HL-60 (cell line): ENCODE results near the gene KATNAL2.

ENCODE experiments used
- CTCF ChIP-seq: IDR thresholded peaks from one replicate; pipeline ENCODE4 v1.5.1; 2011; ENCODE audit warnings: low read length, control low read depth, inconsistent platforms; ENCODE audit not compliant: insufficient read depth
- GABPA ChIP-seq: IDR thresholded peaks from 2 replicates; pipeline ENCODE4 v1.6.1; 2012; ENCODE audit warnings: low read depth
- POLR2AphosphoS5 ChIP-seq: IDR thresholded peaks from 2 replicates; pipeline ENCODE4 v1.6.1; 2012; ENCODE audit warnings: low read depth

- TF ChIP-seq GABPA, result no peak
- no peak for TF ChIP-seq CTCF
- TF ChIP-seq POLR2AphosphoS5, result no peak
Observed at GRCh38 chr18:47063096-47063495, 145.7 kb downstream of the KATNAL2 start.
